HEK293 (cell line): ENCODE results near the gene SRSF2.

Experiments used
- SP7 ChIP-seq: fragments of 450-650 bp; formaldehyde crosslinking; IDR thresholded peaks from 2 replicates; pipeline ENCODE4 v1.5.1; 2016; ENCODE audit warnings: missing biosample characterization, missing genetic modification characterization
- ZNF221 ChIP-seq: fragments of 450-650 bp; formaldehyde crosslinking; IDR thresholded peaks from 2 replicates; pipeline ENCODE4 v1.5.1; 2017; ENCODE audit warnings: missing biosample characterization, missing genetic modification characterization, borderline replicate concordance
- ZNF747 ChIP-seq: fragments of 450-650 bp; formaldehyde crosslinking; IDR thresholded peaks from 2 replicates; pipeline ENCODE4 v1.5.1; 2016; ENCODE audit warnings: missing biosample characterization, missing genetic modification characterization
- TF ChIP-seq, protein P1 (sequence below): fragments of 450-650 bp; formaldehyde crosslinking; IDR thresholded peaks from 2 replicates; pipeline ENCODE4 v1.5.1; 2016; ENCODE audit warnings: missing biosample characterization, missing genetic modification characterization

DNA sequence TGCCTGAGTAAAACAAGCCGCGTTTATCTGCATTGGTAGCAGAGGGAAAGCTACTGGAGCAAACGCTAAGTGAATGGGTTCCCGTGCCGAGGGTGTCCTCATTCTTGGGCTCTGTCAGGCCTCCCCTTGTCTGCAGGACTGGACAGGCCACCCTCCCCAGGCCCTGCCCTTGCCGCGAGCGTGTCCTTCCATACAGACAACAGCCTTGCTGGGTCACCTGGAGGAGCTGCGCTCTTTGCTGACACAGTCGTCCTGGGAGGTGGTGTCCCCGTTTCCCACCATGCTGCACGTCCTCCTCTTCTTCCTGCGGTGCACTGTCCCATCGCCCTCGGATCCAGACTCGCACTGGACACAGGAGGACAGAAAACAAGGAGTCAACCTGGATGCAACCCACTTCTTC is 18.6 kb downstream of the SRSF2 start:
- no peak for TF ChIP-seq ZNF747 (tag by site-specific recombination)
- TF ChIP-seq, protein P1, sequence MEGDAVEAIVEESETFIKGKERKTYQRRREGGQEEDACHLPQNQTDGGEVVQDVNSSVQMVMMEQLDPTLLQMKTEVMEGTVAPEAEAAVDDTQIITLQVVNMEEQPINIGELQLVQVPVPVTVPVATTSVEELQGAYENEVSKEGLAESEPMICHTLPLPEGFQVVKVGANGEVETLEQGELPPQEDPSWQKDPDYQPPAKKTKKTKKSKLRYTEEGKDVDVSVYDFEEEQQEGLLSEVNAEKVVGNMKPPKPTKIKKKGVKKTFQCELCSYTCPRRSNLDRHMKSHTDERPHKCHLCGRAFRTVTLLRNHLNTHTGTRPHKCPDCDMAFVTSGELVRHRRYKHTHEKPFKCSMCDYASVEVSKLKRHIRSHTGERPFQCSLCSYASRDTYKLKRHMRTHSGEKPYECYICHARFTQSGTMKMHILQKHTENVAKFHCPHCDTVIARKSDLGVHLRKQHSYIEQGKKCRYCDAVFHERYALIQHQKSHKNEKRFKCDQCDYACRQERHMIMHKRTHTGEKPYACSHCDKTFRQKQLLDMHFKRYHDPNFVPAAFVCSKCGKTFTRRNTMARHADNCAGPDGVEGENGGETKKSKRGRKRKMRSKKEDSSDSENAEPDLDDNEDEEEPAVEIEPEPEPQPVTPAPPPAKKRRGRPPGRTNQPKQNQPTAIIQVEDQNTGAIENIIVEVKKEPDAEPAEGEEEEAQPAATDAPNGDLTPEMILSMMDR (tag by site-specific recombination): no peak
- no peak for TF ChIP-seq ZNF221 (tag by site-specific recombination)
- no peak for TF ChIP-seq SP7
